ENCODE measurements around the gene PCBP2.
A peak's percentile ranks its signal among the peaks of the same experiment; 100 is the strongest.

PCBP2 gene

DNA sequence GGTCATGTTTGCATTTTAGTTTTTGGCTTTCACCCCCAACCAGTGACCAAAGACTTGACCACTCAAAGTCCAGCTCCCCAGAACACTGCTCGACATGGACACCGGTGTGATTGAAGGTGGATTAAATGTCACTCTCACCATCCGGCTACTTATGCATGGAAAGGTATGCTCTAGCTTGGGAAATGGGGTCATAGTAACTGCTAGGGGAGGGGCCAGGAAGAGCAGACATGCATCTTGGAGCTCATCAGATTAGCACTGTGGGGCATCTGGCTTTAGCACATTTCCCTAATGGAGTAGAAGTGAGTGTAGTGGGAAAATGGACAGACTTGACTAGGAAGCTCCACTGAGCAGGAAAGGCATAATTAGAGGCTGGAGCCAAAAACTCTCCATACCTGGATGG lies 2.8 kb downstream of the PCBP2 start:
- Mint-ChIP-seq H3K27ac (no peak overlapping the region), H3K4me1 (ENCODE audit: low read depth) (peaks cover 37% of the 10 kb centered on the region), H3K4me3 (peak overlapping the region; percentile 99)

DNA sequence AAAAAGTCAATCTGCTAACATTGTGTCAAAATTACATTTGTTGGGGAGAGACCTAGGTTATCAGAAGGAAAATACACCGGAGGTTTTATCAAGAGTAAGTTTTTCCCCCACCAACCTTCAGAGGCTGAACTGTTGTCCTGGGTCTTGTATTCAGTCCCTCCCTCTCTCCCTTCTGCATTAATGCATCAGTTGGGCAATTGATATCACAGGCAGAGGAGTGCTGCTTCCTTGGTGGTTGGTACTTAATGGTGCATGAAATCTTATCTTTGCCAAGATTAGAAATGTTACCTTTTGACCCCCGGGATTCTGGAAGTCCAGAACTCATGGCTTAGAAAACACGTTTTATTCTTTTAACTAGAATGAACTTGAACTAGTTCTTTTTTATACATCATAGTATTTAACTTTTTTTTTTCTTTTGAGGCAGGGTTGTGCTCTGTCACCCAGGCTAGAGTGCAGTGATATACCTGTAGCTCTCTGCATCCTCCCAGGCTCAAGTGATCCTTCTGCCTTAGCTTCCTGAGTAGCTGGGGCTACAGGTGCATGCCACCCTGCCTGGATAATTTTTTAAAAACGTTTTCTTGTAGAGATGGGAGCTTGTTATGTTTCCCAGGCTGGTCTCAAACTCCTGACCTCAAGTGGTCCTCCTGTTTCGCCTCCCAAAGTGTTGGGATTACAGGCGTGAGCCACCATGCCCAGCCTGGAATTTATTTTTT lies 4.9 kb downstream of the PCBP2 start:
- Mint-ChIP-seq H3K4me3 (no peak overlapping the region), H3K27ac (no peak overlapping the region), H3K4me1 (ENCODE audit: low read depth) (peaks cover 43% of the 10 kb centered on the region), H3K36me3 (ENCODE audit: low read depth) (peaks cover 59% of the 10 kb centered on the region), H3K9me3 (no peaks in the 10 kb centered on the region), H3K27me3 (ENCODE audit: low read depth) (no peaks in the 10 kb centered on the region)

More for the DNA sequence above, 2.8 kb downstream of the PCBP2 start:
- H3K27me3 Mint-ChIP-seq (ENCODE audit: low read depth): no peaks in the 10 kb centered on the region
- peaks cover 44% of the 10 kb centered on the region for H3K36me3 Mint-ChIP-seq (ENCODE audit: low read depth)
- H3K9me3 Mint-ChIP-seq: no peaks in the 10 kb centered on the region

DNA sequence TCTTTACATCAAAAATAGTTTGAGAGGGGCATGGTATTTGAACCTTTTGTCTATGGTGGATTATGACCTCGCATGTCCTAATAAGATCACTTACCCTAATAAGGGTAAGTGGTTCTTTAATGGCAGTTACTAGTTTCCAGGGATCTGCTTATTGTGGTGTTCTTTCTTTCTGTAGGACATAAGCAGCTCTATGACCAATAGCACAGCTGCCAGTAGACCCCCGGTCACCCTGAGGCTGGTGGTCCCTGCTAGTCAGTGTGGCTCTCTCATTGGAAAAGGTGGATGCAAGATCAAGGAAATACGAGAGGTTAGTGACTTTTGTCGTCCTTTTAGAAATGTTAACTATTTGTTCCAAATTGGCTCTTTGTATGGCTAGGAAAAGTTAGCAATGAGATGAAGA lies 7.2 kb downstream of the PCBP2 start:
- Mint-ChIP-seq H3K4me3 (no peak overlapping the region), H3K4me1 (ENCODE audit: low read depth) (peaks cover 34% of the 10 kb centered on the region), H3K27ac (no peak overlapping the region), H3K36me3 (ENCODE audit: low read depth) (peaks cover 67% of the 10 kb centered on the region), H3K27me3 (ENCODE audit: low read depth) (no peaks in the 10 kb centered on the region), H3K9me3 (no peaks in the 10 kb centered on the region)

DNA sequence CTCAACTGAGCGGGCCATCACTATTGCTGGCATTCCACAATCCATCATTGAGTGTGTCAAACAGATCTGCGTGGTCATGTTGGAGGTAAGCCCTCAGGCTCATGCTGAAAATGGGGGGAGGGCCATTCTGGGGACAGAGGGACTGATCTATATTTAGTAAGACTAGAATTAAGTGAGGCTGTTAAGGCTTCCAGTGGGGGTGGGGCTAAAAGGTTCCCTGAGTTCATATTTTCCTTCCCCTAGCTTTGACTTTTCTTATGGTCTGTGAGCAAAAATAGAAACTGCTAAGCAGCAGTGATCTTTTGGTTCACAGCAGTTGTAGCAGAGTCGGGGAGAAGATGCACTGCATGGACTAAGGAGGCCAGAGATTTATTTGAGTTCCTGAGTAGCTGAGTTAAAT lies 9.2 kb downstream of the PCBP2 start:
- Mint-ChIP-seq H3K27ac (no peak overlapping the region), H3K9me3 (no peaks in the 10 kb centered on the region), H3K4me1 (ENCODE audit: low read depth) (peaks cover 31% of the 10 kb centered on the region), H3K4me3 (no peak overlapping the region), H3K36me3 (ENCODE audit: low read depth) (peaks cover 62% of the 10 kb centered on the region), H3K27me3 (ENCODE audit: low read depth) (no peaks in the 10 kb centered on the region)

DNA sequence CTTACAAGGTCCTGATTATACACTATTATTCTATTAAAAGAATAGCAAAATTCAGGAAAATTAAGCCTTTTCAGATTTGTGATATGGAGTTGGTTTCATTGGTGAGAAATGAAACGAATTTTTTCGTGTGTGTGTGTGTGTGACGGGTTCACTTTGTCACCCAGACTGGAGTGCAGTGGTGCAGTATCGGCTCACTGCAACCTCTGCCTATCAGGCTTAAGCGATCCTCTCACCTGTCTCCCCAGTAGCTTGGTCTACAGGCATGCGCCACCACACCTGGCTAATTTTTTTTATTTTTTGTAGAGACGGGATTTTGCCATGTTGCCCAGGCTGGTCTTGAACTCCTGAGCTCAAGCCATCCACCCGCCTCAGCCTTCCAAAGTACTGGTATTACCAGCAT lies 9.7 kb downstream of the PCBP2 start:
- H3K4me3 Mint-ChIP-seq: no peak overlapping the region
- no peak overlapping the region for H3K27ac Mint-ChIP-seq

DNA sequence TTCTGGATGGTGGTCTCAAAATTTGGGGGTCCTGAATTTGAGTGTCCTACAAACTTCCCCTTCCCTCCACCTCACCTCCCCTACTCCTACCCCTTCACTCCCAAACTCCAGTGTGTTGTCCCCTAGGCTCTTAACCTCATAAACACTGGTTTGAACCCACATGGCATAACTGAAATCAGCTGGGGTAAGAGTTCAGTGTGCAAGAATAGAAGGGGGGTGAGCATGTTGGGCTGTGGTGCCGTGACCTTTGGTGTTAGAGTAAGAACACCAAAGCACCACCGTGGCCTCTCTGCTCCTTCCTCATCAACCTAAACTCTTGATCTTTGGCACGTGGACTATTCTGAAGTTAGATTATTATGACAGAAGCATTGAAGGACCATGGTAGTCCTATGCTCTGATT lies 11.0 kb downstream of the PCBP2 start:
- Mint-ChIP-seq H3K9me3 (no peaks in the 10 kb centered on the region), H3K4me1 (ENCODE audit: low read depth) (peaks cover 31% of the 10 kb centered on the region), H3K27ac (no peak overlapping the region), H3K4me3 (no peak overlapping the region), H3K36me3 (ENCODE audit: low read depth) (peaks cover 77% of the 10 kb centered on the region), H3K27me3 (ENCODE audit: low read depth) (no peaks in the 10 kb centered on the region)

More for the DNA sequence above, 9.7 kb downstream of the PCBP2 start:
- Mint-ChIP-seq H3K36me3 (ENCODE audit: low read depth) (peaks cover 65% of the 10 kb centered on the region), H3K9me3 (no peaks in the 10 kb centered on the region), H3K4me1 (ENCODE audit: low read depth) (peaks cover 32% of the 10 kb centered on the region), H3K27me3 (ENCODE audit: low read depth) (no peaks in the 10 kb centered on the region)

DNA sequence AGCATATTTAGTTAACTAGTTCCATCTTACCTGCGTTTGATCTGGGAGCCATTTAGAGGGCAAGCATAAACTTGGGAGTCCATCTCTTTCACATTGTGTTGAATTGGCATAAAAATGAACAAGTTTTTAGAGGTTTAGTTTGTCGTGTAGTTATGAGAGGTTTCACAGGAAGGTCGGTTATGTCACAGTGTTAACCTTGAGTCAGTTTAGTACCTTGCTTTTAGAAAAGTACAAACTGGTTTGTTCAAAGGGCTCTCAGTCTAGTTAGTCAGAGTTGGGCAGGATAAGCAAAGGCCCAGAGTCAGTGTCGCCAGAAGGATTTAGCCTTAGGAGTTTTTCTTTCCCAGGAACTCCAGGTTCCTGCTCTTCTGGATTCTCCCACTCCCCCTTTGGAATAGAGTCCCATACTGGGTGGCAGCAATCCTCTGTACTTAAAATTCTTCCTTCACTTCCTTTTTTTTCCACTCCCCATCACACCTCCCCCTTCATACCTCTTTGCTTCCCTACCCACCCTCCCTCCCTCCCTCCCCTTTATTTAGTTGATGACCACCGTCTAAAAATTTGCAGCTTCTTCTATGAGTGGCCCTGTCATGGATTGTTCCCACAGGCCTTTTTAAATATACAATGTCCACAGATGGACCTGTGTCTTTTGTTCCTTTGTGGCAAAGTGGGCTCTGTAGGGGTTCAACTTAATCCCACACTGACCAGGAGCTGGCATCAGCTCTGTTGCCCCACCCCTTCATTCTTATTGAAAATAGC lies 12.1 kb downstream of the PCBP2 start:
- Mint-ChIP-seq H3K9me3 (no peaks in the 10 kb centered on the region), H3K4me3 (no peak overlapping the region), H3K27me3 (ENCODE audit: low read depth) (no peaks in the 10 kb centered on the region), H3K27ac (no peak overlapping the region), H3K4me1 (ENCODE audit: low read depth) (peaks cover 27% of the 10 kb centered on the region), H3K36me3 (ENCODE audit: low read depth) (peaks cover 82% of the 10 kb centered on the region)

DNA sequence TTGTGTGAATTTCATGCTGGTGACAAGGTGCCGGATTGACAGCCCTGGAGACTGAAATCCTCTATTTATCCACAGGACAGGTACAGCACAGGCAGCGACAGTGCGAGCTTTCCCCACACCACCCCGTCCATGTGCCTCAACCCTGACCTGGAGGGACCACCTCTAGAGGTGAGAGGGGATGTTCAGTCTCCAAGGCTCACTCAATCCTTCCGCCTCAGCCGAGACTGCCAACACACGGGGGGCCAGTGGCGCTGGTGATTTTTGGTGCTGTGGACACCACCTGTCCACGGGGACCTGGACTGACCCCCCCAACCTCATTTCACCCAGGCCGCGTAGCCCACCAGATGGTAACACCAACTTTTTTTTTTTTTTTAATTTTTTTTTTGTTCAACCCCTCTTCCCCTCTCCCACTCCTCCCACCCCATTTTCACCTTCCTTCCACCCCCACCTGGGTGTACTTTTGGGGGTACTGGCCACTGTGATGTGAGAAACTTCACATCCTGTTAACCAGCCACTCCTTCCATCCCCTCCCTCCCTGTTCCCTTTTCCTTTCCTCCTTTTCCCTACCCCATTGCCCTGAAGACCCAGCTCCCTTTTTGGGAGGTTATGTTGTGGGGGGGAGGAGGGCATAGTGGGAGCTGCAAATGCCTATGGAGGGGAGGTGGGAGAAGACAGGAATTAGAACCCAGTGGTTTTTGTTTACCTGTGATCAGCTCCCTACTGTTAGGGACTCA lies 12.9 kb downstream of the PCBP2 start:
- H3K27me3 Mint-ChIP-seq (ENCODE audit: low read depth): no peaks in the 10 kb centered on the region
- H3K27ac Mint-ChIP-seq: no peak overlapping the region
- H3K4me1 Mint-ChIP-seq (ENCODE audit: low read depth): peaks cover 25% of the 10 kb centered on the region
- peaks cover 77% of the 10 kb centered on the region for H3K36me3 Mint-ChIP-seq (ENCODE audit: low read depth)
- no peaks in the 10 kb centered on the region for H3K9me3 Mint-ChIP-seq
- no peak overlapping the region for H3K4me3 Mint-ChIP-seq

DNA sequence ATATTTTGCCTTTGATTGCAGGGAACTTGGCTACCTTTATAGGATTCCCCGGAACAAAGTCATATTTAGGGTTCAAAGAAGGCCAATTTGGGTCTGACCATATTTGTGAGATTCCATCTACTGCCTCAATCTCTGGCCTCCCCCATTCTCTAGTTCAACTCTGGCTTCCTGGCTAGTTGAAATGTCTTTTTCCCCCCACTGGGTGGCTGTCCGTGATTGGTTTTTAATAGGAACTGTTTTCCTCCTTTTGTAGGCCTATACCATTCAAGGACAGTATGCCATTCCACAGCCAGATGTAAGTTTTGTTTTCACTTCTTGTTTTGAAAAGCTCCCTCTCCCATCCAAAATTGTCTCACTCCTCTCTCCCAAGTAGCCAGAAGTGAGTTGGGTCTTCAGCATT lies 13.8 kb downstream of the PCBP2 start:
- H3K36me3 Mint-ChIP-seq (ENCODE audit: low read depth): peaks cover 71% of the 10 kb centered on the region
- no peaks in the 10 kb centered on the region for H3K27me3 Mint-ChIP-seq (ENCODE audit: low read depth)
- H3K27ac Mint-ChIP-seq: no peak overlapping the region
- peaks cover 20% of the 10 kb centered on the region for H3K4me1 Mint-ChIP-seq (ENCODE audit: low read depth)
- H3K9me3 Mint-ChIP-seq: no peaks in the 10 kb centered on the region
- no peak overlapping the region for H3K4me3 Mint-ChIP-seq

DNA sequence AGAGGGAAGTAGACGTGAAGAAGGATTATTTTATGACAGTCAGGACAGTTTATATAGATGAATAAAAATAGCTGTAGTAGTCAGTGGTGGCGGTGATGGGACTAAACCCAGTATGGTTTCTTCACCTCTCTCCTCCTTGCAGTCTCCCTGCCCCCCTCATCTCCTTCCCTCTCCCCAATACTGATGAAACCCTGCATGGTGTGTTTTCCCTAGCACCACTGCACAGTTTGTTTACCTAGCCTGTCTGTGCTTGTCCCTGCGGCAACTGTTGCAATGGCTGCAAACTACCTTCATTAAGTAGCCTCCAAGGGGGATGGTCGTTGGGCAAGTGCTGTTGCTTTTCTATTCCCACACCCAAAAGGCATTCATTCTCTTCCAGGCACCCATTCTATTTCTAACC lies 14.7 kb downstream of the PCBP2 start:
- no peak overlapping the region for H3K27ac Mint-ChIP-seq
- no peaks in the 10 kb centered on the region for H3K27me3 Mint-ChIP-seq (ENCODE audit: low read depth)
- peaks cover 18% of the 10 kb centered on the region for H3K4me1 Mint-ChIP-seq (ENCODE audit: low read depth)
- H3K4me3 Mint-ChIP-seq: no peak overlapping the region
- H3K9me3 Mint-ChIP-seq: no peaks in the 10 kb centered on the region
- peaks cover 70% of the 10 kb centered on the region for H3K36me3 Mint-ChIP-seq (ENCODE audit: low read depth)

DNA sequence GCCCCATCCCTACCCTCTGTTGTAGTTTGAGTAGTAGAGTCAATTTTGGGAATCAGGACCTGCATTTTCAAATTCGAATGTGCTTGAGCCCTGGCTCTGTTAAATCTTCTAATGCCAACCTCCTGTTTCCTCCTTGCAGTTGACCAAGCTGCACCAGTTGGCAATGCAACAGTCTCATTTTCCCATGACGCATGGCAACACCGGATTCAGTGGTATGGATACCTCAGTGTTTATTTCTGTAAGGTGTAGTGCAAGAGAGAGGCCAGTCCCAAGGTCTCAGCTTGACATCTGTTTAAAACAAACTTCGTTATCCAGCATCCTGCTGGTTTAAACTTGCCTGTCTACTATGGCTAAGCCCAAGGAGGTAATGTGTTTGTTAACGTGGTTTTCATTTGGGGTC lies 15.2 kb downstream of the PCBP2 start:
- no peaks in the 10 kb centered on the region for H3K27me3 Mint-ChIP-seq (ENCODE audit: low read depth)
- peaks cover 70% of the 10 kb centered on the region for H3K36me3 Mint-ChIP-seq (ENCODE audit: low read depth)
- H3K4me3 Mint-ChIP-seq: no peak overlapping the region
- H3K27ac Mint-ChIP-seq: no peak overlapping the region
- no peaks in the 10 kb centered on the region for H3K9me3 Mint-ChIP-seq
- peaks cover 22% of the 10 kb centered on the region for H3K4me1 Mint-ChIP-seq (ENCODE audit: low read depth)

DNA sequence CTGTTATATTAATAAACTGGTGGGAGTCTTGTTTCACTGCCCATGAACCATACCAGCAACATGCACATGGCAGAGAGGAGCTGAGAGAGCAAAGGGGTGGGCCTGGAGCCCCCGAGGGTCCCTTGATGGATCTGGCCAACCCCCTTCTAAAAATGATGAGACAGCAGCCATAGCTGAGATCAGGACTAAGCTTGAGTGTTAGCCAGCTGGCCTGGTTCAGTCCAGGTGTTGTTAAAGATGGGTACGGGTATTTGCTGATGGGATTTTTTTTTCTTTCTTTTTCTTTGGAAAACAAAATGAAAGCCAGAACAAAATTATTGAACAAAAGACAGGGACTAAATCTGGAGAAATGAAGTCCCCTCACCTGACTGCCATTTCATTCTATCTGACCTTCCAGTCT lies 16.0 kb downstream of the PCBP2 start:
- H3K36me3 Mint-ChIP-seq (ENCODE audit: low read depth): peaks cover 70% of the 10 kb centered on the region
- H3K27ac Mint-ChIP-seq: no peak overlapping the region
- no peaks in the 10 kb centered on the region for H3K27me3 Mint-ChIP-seq (ENCODE audit: low read depth)
- no peaks in the 10 kb centered on the region for H3K9me3 Mint-ChIP-seq
- H3K4me3 Mint-ChIP-seq: no peak overlapping the region
- peaks cover 25% of the 10 kb centered on the region for H3K4me1 Mint-ChIP-seq (ENCODE audit: low read depth)

DNA sequence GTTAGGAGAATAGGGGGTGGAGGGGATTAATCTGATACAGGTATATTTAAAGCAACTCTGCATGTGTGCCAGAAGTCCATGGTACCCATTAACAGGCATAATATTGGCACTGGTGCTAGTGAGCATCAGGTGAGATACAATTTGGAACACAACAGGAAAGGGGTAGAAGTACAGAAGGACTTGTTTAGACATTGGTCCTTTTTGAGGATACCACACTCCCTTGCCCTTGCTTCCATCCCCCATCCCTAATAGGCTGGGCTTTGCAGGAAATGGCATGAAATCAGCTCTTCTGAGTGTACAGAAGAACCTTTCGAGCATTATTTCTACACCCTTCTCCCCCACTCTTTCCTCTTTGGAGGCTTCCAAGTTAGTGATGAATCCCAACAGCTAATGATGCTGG lies 16.4 kb downstream of the PCBP2 start:
- peaks cover 25% of the 10 kb centered on the region for H3K4me1 Mint-ChIP-seq (ENCODE audit: low read depth)
- H3K27me3 Mint-ChIP-seq (ENCODE audit: low read depth): no peaks in the 10 kb centered on the region
- H3K36me3 Mint-ChIP-seq (ENCODE audit: low read depth): peaks cover 66% of the 10 kb centered on the region
- no peak overlapping the region for H3K4me3 Mint-ChIP-seq
- H3K9me3 Mint-ChIP-seq: no peaks in the 10 kb centered on the region
- H3K27ac Mint-ChIP-seq: no peak overlapping the region

DNA sequence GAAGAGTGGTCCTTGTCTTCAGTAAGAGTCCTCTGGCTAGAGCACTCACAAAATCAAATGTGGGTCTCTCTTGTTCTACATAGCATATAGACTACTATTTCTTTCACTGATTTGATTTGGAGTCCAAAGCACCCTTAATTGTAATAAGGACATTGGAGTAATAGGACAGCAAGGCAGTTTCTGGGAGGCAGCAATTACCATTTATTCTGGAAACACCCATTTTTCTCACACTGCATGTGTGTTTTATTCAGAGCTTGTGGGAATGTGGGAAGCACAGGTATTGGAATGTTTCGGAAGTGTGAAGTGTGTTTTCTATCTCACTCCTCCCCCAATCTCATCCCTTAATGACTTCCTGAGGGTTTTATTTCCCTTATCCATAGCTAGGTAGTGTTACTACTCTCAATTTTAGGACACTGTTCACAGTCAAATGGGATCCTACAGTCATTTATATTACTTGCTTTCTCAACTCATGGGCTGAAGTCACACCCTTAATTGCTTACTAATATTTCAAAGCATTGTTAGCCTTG lies 20.2 kb downstream of the PCBP2 start:
- peaks cover 66% of the 10 kb centered on the region for H3K36me3 Mint-ChIP-seq (ENCODE audit: low read depth)

More for the DNA sequence above, 20.2 kb downstream of the PCBP2 start:
- Mint-ChIP-seq H3K9me3 (no peaks in the 10 kb centered on the region), H3K4me1 (ENCODE audit: low read depth) (peaks cover 24% of the 10 kb centered on the region), H3K4me3 (no peak overlapping the region), H3K27ac (no peak overlapping the region), H3K27me3 (ENCODE audit: low read depth) (no peaks in the 10 kb centered on the region)

Measured in T-helper 1 cell treated with Interleukin-12 subunit alpha and Interleukin-12 subunit beta and Interleukin-4 antibody, amounts not matched to agents 30 μg/mL and 1 μg/mL, for 36 hours (primary cell).